Hepatocyte (in vitro differentiated cells): ENCODE data around the gene CLEC16A. TPM values are rescaled to one million over a fixed set of nuclear protein-coding genes. Genes with fewer than 3 reads are reported as not detected.

Source experiments
- DNase-seq: peaks from one replicate; pipeline ENCODE4 v3.0.0-alpha.2; 2016; ENCODE audit warnings: low spot score
- H2AFZ ChIP-seq: fragments of 200-600 bp; sonication (generic); 2 replicates; pipeline ENCODE4 v1.6.0; 2016; ENCODE audit warnings: antibody characterized with exemption, mild to moderate bottlenecking
- H3K27ac ChIP-seq: fragments of 200-600 bp; sonication (generic); 2 replicates; pipeline ENCODE4 v1.5.1; 2016; ENCODE audit warnings: mild to moderate bottlenecking
- H3K27me3 ChIP-seq: fragments of 200-600 bp; sonication (generic); 2 replicates; pipeline ENCODE4 v1.6.1; 2016
- H3K36me3 ChIP-seq: fragments of 200-600 bp; sonication (generic); replicated peaks from 2 replicates; pipeline ENCODE4 v1.5.1; 2016; ENCODE audit warnings: low read depth; ENCODE audit not compliant: insufficient read depth
- H3K4me1 ChIP-seq: fragments of 200-600 bp; sonication (generic); 2 replicates; pipeline ENCODE4 v1.5.1; 2016; ENCODE audit warnings: mild to moderate bottlenecking, moderate library complexity; ENCODE audit not compliant: insufficient read depth
- H3K4me2 ChIP-seq: fragments of 200-600 bp; sonication (generic); 2 replicates; pipeline ENCODE4 v1.6.0; 2016
- H3K4me3 ChIP-seq: fragments of 200-600 bp; sonication (generic); 2 replicates; pipeline ENCODE4 v1.5.1; 2016; ENCODE audit warnings: mild to moderate bottlenecking
- H3K79me2 ChIP-seq: fragments of 200-600 bp; sonication (generic); 2 replicates; pipeline ENCODE4 v1.6.0; 2017; ENCODE audit warnings: mild to moderate bottlenecking
- H3K9me2 ChIP-seq: fragments of 200-600 bp; sonication (generic); replicated peaks from 2 replicates; pipeline ENCODE4 v1.6.0; 2017; ENCODE audit warnings: mild to moderate bottlenecking; ENCODE audit not compliant: insufficient read depth
- H3K9me3 ChIP-seq: fragments of 200-600 bp; sonication (generic); 2 replicates; pipeline ENCODE4 v1.5.1; 2016; ENCODE audit warnings: low read depth, mild to moderate bottlenecking
- H4K20me1 ChIP-seq: fragments of 200-600 bp; sonication (generic); 2 replicates; pipeline ENCODE4 v1.6.0; 2016; ENCODE audit warnings: mild to moderate bottlenecking; ENCODE audit not compliant: insufficient read depth, poor library complexity, severe bottlenecking
- CTCF ChIP-seq: fragments of 200-600 bp; sonication (generic); IDR thresholded peaks from 2 replicates; pipeline ENCODE4 v1.5.1; 2016; ENCODE audit warnings: antibody characterized with exemption, mild to moderate bottlenecking; ENCODE audit not compliant: poor library complexity
- EZH2 ChIP-seq: fragments of 200-600 bp; sonication (generic); IDR thresholded peaks from 2 replicates; pipeline ENCODE4 v1.6.1; 2016; ENCODE audit warnings: antibody characterized with exemption, mild to moderate bottlenecking, borderline replicate concordance
- EZH2phosphoT487 ChIP-seq: fragments of 200-600 bp; sonication (generic); IDR thresholded peaks from one replicate; pipeline ENCODE4 v1.6.1; 2018; ENCODE audit warnings: antibody characterized with exemption, mild to moderate bottlenecking, low read depth, moderate library complexity; ENCODE audit not compliant: unreplicated experiment, severe bottlenecking
- WGBS: methylation state at CpG from one replicate; pipeline ENCODE4 v1.1.6; 2016; ENCODE audit warnings: low lambda C conversion rate; ENCODE audit errors: missing lambda C conversion rate; 5-methylcytosine and 5-hydroxymethylcytosine counted together
- polyA plus RNA-seq: library from polyadenylated mRNA; unstranded; fragments of >200 nt; fragmentation: Nextera tagmentation; extraction: Ambion mirVana; gene quantifications from 2 replicates; pipeline ENCODE4 v1.2.1, GENCODE V29; 2016
- total RNA-seq: library from RNA; depleted of rRNA; stranded (reverse); fragments of >200 nt; gene quantifications from 2 replicates; pipeline ENCODE4 v1.2.3, GENCODE V29; 2014

CLEC16A gene
- total and polyA plus RNA-seq, 2 experiments from 2014 or later: 22.3 to 22.6 TPM

- Histone ChIP-seq H3K4me1 (no peaks in the 10 kb centered on the region), H3K27me3 (no peaks in the 10 kb centered on the region), H4K20me1 (no peaks in the 10 kb centered on the region), H2AFZ (no peak overlapping the region), H3K4me3 (no peak overlapping the region), H3K36me3 (no peaks in the 10 kb centered on the region), H3K79me2 (no peaks in the 10 kb centered on the region), H3K9me3 (no peaks in the 10 kb centered on the region), H3K4me2 (no peak overlapping the region), H3K27ac (no peak overlapping the region), H3K9me2 (no peaks in the 10 kb centered on the region)
- WGBS: 97% methylated on average over 22 of the region's 24 CpGs
- TF ChIP-seq EZH2 (no peak), EZH2phosphoT487 (no peak), CTCF (no peak)
- no peak for DNase-seq
Observed at GRCh38 chr16:11178424-11178823, 234.1 kb downstream of the CLEC16A start.

GRCh38 chr16:11179574-11179973 lies 235.2 kb downstream of the CLEC16A start:
- 96% methylated on average over 8 of the region's 8 CpGs for WGBS
- no peak for DNase-seq

GRCh38 chr16:11180489-11180888 lies 236.1 kb downstream of the CLEC16A start:
- 95% methylated on average over 6 of the region's 6 CpGs for WGBS
- no peak overlapping the region for H2AFZ ChIP-seq
- H3K27me3 ChIP-seq: no peaks in the 10 kb centered on the region
- no peaks in the 10 kb centered on the region for H3K9me3 ChIP-seq
- H3K9me2 ChIP-seq: no peaks in the 10 kb centered on the region
- H4K20me1 ChIP-seq: no peaks in the 10 kb centered on the region
- H3K4me3 ChIP-seq: no peak overlapping the region
- H3K27ac ChIP-seq: no peak overlapping the region
- H3K4me2 ChIP-seq: no peak overlapping the region
- H3K4me1 ChIP-seq: no peaks in the 10 kb centered on the region
- H3K79me2 ChIP-seq: no peaks in the 10 kb centered on the region
- no peak for DNase-seq
- no peak for TF ChIP-seq EZH2
- TF ChIP-seq CTCF: no peak
- TF ChIP-seq EZH2phosphoT487: no peak
- no peaks in the 10 kb centered on the region for H3K36me3 ChIP-seq

More at GRCh38 chr16:11179574-11179973, 235.2 kb downstream of the CLEC16A start:
- Histone ChIP-seq H3K27me3 (no peaks in the 10 kb centered on the region), H3K9me2 (no peaks in the 10 kb centered on the region), H3K9me3 (no peaks in the 10 kb centered on the region), H3K4me2 (no peak overlapping the region), H3K27ac (no peak overlapping the region), H2AFZ (no peak overlapping the region), H4K20me1 (no peaks in the 10 kb centered on the region), H3K4me3 (no peak overlapping the region), H3K79me2 (no peaks in the 10 kb centered on the region), H3K4me1 (no peaks in the 10 kb centered on the region), H3K36me3 (no peaks in the 10 kb centered on the region)
- no peak for TF ChIP-seq EZH2phosphoT487

GRCh38 chr16:11181242-11181898 lies 237.0 kb downstream of the CLEC16A start:
- Histone ChIP-seq H3K9me2 (no peaks in the 10 kb centered on the region), H4K20me1 (no peaks in the 10 kb centered on the region), H3K4me1 (no peaks in the 10 kb centered on the region), H2AFZ (no peak overlapping the region), H3K4me3 (no peak overlapping the region), H3K27me3 (no peaks in the 10 kb centered on the region), H3K27ac (no peak overlapping the region), H3K4me2 (no peak overlapping the region), H3K79me2 (no peaks in the 10 kb centered on the region), H3K9me3 (no peaks in the 10 kb centered on the region), H3K36me3 (no peaks in the 10 kb centered on the region)
- 88% methylated on average over 20 of the region's 20 CpGs for WGBS
- no peak for DNase-seq
- TF ChIP-seq EZH2: no peak
- TF ChIP-seq CTCF: no peak
- no peak for TF ChIP-seq EZH2phosphoT487
